SJSA1 (cell line): ENCODE data around the gene CALY. TPM values are rescaled to one million over a fixed set of nuclear protein-coding genes. Genes with fewer than 3 reads are reported as not detected.
"Not testable (repeated sequence)": the region's sequence is repeated elsewhere in the genome, so short reads cannot be mapped to it uniquely, and the experiment has no call there.

Experiments used
- DNase-seq, 2 experiments: peaks; one replicate each; pipeline ENCODE4 v3.0.0-alpha.2; 2015 to 2020; ENCODE audit warnings: low spot score in 2 of 2, low read depth in 1 of 2
- H3K27ac ChIP-seq: fragments of 250-450 bp; sonication (Bioruptor Pico); 2 replicates; pipeline ENCODE4 v1.5.1; 2020; ENCODE audit warnings: mild to moderate bottlenecking, moderate library complexity
- H3K27me3 ChIP-seq: fragments of 250-450 bp; sonication (Bioruptor Pico); replicated peaks from 2 replicates; pipeline ENCODE4 v1.5.1; 2020; ENCODE audit warnings: mild to moderate bottlenecking, moderate library complexity
- H3K36me3 ChIP-seq: fragments of 250-450 bp; sonication (Bioruptor Pico); 2 replicates; pipeline ENCODE4 v1.5.1; 2020; ENCODE audit warnings: mild to moderate bottlenecking
- H3K4me1 ChIP-seq: fragments of 250-450 bp; sonication (Bioruptor Pico); replicated peaks from 2 replicates; pipeline ENCODE4 v1.6.1; 2021; ENCODE audit warnings: mild to moderate bottlenecking
- H3K4me3 ChIP-seq: fragments of 250-450 bp; sonication (Bioruptor Pico); 2 replicates; pipeline ENCODE4 v1.5.1; 2020; ENCODE audit warnings: mild to moderate bottlenecking
- H3K9me3 ChIP-seq: fragments of 250-450 bp; sonication (Bioruptor Pico); replicated peaks from 2 replicates; pipeline ENCODE4 v1.5.1; 2020; ENCODE audit warnings: mild to moderate bottlenecking
- total RNA-seq: library from RNA; depleted of rRNA; stranded (reverse); fragments of >200 nt; shearing (Covaris generic); gene quantifications from 2 replicates; pipeline ENCODE4 v1.2.3, GENCODE V29; 2014

CALY gene
- total RNA-seq, 1 experiment from 2014 or later: not detected

DNA sequence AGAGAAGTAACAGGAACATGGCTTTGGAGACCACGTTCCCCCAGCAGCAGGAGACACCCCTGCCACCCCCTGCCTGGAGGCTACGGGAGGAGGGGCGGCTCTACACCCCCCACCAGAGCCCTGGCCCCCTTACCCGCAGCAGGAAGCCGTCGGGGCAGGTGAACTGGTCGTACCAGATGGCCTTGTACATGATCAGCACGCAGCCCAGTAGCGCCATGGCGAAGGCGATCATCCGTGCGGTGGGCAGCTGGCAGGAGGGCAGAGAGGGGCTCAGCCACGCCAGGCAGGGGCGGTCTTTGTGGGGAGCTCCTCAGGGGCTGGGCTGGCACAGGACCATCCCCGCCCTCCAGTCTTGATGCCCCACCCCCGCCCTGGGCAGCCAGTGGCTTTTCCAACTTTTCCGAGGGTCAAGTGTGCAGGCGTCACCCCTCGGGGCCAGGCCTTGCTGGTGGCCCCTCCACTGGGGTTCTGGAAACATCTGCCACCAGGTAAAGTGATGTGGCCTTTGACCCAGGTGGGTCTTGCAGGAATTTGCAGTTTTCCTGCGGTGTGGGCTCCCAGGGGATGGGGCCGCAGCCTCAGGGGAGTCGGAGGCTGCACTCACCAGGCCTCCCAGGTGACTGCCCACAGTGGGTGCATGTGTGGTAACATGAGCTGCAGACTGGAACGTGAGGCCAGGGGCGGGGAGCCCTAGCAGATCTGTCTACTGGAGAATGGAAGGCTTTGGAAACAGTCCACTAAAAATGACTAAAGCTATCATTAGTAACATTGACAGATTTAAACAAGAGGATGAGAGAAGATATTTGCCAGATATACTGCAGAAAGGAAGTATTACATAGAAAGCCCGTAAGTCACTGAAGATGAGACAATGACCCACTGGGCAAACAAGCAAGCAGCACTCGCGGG, 9.7 kb downstream of the CALY start:
- Histone ChIP-seq H3K4me3 (no peak overlapping the region), H3K9me3 (no peaks in the 10 kb centered on the region), H3K27me3 (peaks cover 55% of the 10 kb centered on the region), H3K36me3 (no peaks in the 10 kb centered on the region), H3K4me1 (peaks cover 3% of the 10 kb centered on the region; the same call in 1 of the 2 replicates), H3K27ac (no peak overlapping the region)
- DNase-seq: no peak

DNA sequence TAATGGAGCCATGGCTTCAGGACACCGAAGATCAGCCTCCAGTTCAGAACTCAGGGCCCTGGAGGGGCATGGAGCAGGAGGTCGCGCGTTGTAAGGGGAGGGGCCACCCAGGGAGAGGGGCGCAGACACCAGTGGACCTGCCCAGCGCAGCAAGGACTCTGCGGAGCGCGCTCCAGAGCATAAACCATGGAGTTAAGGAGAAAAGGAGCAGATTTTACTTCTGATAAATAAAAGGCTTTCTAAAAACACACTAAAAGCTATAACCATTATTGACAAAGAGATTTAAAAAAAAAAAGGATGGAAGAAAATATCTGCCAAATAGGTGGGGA, 10.5 kb downstream of the CALY start:
- H3K4me1 ChIP-seq: peaks cover 3% of the 10 kb centered on the region; the same call in 1 of the 2 replicates
- no peak for DNase-seq
- no peak overlapping the region for H3K27ac ChIP-seq
- no peaks in the 10 kb centered on the region for H3K36me3 ChIP-seq
- no peaks in the 10 kb centered on the region for H3K9me3 ChIP-seq
- H3K27me3 ChIP-seq: peaks cover 47% of the 10 kb centered on the region
- no peak overlapping the region for H3K4me3 ChIP-seq

DNA sequence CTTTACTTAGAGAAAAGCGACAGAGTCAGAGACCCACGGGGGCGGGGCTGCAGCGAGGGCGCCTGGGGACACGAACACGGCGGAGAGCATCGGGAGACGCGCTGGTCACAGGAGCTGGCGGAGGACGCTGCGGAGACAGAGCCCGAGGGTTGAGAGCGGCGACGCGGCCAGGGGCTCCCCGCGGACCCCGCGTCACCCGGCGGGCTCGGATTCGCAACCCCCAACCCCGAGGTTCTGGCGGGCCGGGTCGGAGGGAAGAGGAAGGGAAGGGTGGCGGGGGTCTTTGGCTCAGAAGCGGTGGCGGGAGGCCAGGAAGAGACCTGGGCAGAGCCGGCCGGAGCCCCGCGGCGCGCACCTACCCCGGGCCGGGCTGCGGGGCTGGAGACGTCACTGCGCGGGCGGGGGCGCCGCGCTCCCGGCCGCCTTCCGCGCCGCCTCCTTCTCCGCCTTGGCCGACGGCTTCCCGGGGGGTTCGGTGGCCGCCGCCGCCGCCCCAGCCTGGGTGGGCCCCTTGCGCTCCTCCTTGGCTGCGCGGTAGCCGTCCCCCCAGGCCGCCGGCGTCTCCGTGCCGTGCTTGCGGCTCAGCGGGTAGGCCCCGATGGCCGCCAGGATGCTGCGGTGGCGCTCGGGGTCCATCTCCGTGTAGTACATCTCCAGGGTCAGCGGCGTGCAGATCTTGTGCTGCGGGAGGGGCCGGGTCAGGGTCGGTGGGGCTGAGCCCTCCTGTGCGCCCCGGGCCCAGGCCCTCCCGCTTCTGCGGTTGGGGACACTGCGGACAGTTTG, 11.1 kb downstream of the CALY start:
- Histone ChIP-seq H3K27me3 (peaks cover 42% of the 10 kb centered on the region), H3K36me3 (no peaks in the 10 kb centered on the region), H3K27ac (no peak overlapping the region), H3K4me1 (peaks cover 3% of the 10 kb centered on the region; the same call in 1 of the 2 replicates), H3K9me3 (no peaks in the 10 kb centered on the region), H3K4me3 (no peak overlapping the region)
- DNase-seq: no peak

DNA sequence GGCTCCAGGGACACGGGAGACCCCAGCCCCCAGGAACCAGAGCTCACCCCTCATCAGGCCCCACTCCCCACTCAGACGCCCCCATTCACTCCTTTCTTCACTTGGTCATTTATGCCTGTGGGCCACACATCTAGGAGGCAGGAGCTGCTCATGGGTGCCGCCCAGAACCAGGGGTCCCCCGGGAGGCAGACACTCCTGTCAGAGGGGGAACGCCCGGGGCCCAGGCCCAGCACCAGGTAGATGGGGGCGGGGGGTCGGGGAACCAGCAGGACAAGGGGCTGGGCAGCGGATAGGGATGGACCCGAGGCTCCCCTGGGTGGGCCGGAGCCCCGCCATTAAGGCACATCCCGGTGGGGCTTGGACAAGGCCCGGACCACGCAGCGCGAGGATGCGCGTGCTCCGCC, 11.8 kb downstream of the CALY start:
- H3K27ac ChIP-seq: no peak overlapping the region
- H3K36me3 ChIP-seq: no peaks in the 10 kb centered on the region
- no peaks in the 10 kb centered on the region for H3K9me3 ChIP-seq
- H3K27me3 ChIP-seq: peaks cover 42% of the 10 kb centered on the region
- no peak overlapping the region for H3K4me3 ChIP-seq
- no peak for DNase-seq
- H3K4me1 ChIP-seq: peaks cover 1% of the 10 kb centered on the region; the same call in 1 of the 2 replicates

DNA sequence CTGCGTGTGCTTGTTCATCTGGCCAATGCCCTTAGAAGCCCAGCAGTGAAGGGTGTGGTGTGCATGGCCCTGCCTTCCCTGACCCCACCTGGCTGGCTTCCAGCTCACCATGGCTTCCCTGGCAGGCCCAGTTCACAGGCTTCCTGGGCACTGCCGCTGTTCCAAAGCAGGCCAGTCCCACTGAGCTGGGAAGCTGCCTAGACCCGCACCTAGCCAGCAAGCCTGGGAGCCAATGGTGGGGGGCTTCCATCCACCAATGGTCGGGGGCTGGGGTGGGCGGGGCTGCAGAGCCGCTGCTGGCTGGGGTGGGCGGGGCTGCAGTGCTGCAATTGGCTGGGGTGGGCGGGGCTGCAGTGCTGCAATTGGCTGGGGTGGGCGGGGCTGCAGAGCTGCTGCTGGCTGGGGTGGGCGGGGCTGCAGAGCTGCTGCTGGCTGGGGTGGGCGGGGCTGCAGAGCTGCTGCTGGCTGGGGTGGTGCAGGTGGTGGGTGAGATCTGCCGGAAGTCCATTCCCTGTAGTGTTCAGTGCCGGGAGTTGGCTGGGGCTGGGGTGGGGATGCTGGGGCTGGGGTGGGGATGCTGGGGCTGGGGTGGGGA, 12.4 kb downstream of the CALY start:
- no peak overlapping the region for H3K27ac ChIP-seq

DNA sequence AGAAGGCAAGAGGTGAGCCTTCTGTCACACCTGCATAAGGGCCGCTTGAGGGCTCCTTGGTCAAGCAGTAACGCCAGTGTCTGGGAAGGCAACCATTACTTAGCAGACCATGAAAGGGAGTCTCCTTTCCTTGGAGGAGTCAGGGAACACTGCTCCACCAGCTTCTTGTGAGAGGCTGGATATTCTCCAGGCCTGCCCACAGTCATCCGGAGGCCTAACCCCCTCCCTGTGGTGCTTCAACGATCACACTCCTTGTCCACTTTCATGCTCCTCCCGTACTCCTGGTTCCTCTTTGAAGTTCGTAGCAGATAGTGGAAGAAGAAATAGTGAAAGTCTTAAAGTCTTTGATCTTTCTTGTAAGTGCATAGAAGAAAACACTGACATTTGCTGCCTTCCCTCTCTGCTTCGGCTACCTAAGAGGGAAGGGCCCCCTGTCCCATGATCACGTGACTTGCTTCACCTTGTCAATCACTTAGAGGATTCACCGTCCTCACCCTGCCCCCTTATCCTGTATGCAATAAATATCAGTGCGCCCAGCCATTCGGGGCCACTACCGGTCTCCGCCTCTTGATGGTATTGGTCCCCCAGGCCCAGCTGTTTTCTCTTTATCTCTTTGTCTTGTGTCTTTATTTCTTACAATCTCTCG, 14.5 kb downstream of the CALY start:
- DNase-seq, H3K9me3 ChIP-seq, H3K27ac ChIP-seq, H3K4me1 ChIP-seq, H3K36me3 ChIP-seq, H3K4me3 ChIP-seq: not testable (repeated sequence)
- peaks cover 25% of the 10 kb centered on the region for H3K27me3 ChIP-seq

More for the DNA sequence above, 12.4 kb downstream of the CALY start:
- no peak for DNase-seq
- peaks cover 40% of the 10 kb centered on the region for H3K27me3 ChIP-seq
- H3K4me1 ChIP-seq: no peaks in the 10 kb centered on the region
- H3K9me3 ChIP-seq: no peaks in the 10 kb centered on the region
- no peak overlapping the region for H3K4me3 ChIP-seq
- no peaks in the 10 kb centered on the region for H3K36me3 ChIP-seq

DNA sequence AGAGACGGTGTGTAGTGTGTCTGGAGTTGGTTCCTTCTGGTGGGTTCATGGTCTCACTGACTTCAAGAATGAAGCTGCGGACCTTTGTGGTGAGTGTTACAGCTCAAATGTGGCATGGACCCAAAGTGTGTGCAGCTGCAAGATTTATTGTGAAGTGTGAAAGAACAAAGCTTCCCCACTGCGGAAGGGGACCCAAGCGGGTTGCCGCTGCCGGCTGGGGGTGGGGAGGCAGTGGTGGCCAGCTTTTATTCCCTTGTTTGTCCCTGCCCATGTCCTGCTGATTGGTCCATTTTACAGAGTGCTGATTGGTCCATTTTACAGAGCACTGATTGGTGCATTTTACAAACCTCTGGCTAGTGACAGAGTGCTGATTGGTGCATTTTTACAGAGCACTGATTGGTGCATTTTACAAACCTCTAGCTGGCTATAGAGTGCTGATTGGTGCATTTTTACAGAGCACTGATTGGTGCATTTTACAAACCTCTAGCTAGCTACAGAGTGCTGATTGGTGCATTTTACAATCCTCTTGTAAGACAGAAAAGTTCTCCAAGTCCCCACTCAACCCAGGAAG, 15.8 kb downstream of the CALY start:
- H3K27me3 ChIP-seq: peaks cover 12% of the 10 kb centered on the region
- H3K4me3 ChIP-seq, H3K36me3 ChIP-seq, H3K27ac ChIP-seq, H3K9me3 ChIP-seq, H3K4me1 ChIP-seq, DNase-seq: not testable (repeated sequence)

DNA sequence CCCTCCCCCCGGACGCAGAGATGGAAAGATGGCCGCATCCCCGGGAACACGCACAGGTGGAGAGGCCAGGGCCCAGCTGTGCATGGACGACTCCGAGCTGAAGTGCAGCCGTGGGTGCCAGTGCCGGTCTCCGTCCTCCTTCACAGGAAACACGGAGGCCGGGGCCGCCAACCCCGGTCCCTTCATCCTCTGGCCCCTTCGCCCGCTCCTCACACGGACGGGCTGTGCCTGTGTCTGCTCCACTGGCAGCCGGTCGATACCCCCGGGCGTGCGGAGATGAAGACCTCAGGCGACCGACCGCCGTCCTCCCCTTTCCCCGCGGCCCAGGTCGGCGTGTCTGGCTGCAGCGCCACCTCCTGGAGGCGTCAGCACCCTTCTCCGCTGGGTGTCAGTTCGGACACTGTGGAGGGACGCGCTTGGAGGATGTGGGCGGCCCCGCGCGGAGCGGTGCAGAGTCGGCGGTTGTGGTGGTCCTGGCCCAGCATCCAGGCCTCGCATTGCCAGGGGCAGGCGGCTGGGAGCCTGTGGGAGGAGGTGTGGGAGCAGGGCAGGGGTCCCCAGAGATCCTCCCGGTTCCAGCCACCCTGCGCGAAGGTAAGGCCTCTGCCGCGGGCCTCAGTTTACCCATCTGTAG, 18.1 kb downstream of the CALY start:
- Histone ChIP-seq H3K27ac (no peak overlapping the region), H3K4me3 (peak overlapping the region; percentile 23; the same call in 1 of the 2 replicates), H3K4me1 (peaks cover 5% of the 10 kb centered on the region), H3K9me3 (no peaks in the 10 kb centered on the region), H3K36me3 (no peaks in the 10 kb centered on the region; the same call in 1 of the 2 replicates), H3K27me3 (no peaks in the 10 kb centered on the region)
- DNase-seq: peak in 1 of 2 experiments; percentile 53

DNA sequence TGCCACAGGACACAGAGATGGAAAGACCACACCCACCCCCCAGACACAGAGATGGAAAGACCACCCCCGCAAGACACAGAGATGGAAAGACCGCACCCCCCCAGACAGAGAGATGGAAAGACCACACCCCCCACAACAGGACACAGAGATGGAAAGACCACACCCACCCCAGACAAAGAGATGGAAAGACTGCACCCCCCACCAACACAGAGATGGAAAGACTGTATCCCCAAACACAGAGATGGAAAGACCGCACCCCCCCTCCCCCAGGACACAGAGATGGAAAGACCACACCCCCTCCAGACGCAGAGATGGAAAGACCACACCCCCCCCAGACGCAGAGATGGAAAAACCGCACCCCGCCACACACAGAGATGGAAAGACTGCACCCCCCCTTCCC, 20.0 kb downstream of the CALY start:
- Histone ChIP-seq H3K4me3 (no peak overlapping the region), H3K9me3 (no peaks in the 10 kb centered on the region), H3K27ac (no peak overlapping the region), H3K27me3 (no peaks in the 10 kb centered on the region), H3K36me3 (peaks cover 9% of the 10 kb centered on the region), H3K4me1 (peaks cover 5% of the 10 kb centered on the region)
- no peak for DNase-seq

DNA sequence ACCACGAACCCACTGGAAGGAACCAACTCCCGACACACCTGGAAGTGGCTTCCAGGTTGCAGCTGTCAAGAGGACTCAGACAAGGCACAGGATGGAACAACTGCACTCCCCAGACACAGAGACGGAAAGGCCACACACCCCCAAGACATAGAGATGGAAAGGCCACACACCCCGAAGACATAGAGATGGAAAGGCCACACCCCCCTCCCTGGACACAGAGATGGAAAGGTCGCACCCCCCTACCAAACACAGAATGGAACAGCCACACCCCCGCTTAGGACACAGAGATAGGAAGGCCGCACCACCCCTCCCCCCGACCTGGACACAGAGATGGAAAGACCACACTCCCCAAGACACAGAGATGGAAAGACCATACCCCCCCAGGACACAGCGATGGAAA, 20.4 kb downstream of the CALY start:
- H3K9me3 ChIP-seq: no peaks in the 10 kb centered on the region
- no peaks in the 10 kb centered on the region for H3K27me3 ChIP-seq
- peaks cover 5% of the 10 kb centered on the region for H3K4me1 ChIP-seq
- peaks cover 9% of the 10 kb centered on the region for H3K36me3 ChIP-seq
- no peak for DNase-seq
- H3K4me3 ChIP-seq: no peak overlapping the region
- no peak overlapping the region for H3K27ac ChIP-seq

DNA sequence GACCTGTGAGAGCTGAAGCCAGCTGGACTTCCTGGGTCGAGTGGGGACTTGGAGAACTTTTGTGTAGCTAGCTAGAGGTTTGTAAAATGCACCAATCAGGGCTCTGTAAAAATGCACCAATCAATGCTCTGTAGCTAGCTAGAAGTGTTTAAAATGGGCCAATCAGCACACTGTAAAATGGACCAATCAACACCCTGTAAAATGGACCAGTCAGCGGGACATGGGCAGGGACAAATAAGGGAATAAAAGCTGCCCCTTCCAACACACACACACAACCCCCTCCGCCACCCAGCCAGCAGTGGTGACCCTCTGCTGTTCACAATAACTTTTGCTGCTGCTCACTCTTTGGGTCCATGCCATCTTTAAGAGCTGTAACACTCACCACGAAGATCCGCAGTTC, 20.8 kb downstream of the CALY start:
- no peak overlapping the region for H3K27ac ChIP-seq
- H3K4me3 ChIP-seq: no peak overlapping the region
- H3K36me3 ChIP-seq: peaks cover 13% of the 10 kb centered on the region
- no peak for DNase-seq
- no peaks in the 10 kb centered on the region for H3K9me3 ChIP-seq
- no peaks in the 10 kb centered on the region for H3K27me3 ChIP-seq
- peaks cover 5% of the 10 kb centered on the region for H3K4me1 ChIP-seq

DNA sequence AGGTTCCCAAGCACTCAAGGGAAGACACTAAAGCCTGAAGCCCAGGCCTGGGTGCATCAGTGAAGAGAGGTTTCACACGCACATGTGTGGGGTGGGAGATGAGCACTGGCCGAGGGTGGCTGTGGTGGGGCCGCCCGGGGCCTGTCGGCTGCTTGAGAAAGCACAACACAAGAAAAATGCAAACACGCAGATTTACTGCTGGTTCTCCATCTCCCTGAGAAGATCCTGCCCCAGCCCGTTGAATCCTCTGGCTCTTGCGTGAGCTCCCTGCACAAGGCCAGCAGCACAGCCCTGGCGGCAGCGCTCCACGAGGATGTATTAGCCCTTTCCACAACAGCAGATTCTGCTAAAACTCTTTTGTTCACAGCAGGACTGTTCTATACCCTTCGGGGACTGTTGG, 21.8 kb downstream of the CALY start:
- DNase-seq: no peak
- H3K36me3 ChIP-seq: peaks cover 21% of the 10 kb centered on the region
- no peaks in the 10 kb centered on the region for H3K27me3 ChIP-seq
- no peak overlapping the region for H3K4me3 ChIP-seq
- H3K9me3 ChIP-seq: no peaks in the 10 kb centered on the region
- H3K27ac ChIP-seq: no peak overlapping the region
- peaks cover 5% of the 10 kb centered on the region for H3K4me1 ChIP-seq

DNA sequence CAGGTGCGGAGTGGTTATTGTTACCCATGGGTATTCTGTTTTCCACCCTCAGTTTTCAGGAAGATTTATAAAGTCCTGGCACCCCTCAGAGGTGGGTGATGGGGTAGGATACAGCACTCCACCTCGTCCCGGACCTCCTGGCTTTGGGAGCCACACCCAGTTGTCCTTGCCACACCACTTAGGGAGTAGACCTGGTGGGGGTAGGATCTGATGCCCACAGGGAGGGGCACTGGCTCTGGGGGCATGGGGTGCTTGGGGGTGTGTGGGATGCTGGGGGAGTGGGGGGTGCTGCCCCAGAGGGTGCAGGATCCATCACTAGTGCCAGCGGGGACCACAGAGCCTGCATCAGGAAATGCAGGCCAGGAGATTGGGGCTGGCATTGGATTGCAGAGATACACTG, 23.5 kb downstream of the CALY start:
- no peaks in the 10 kb centered on the region for H3K9me3 ChIP-seq
- DNase-seq: no peak

More for the DNA sequence above, 23.5 kb downstream of the CALY start:
- H3K36me3 ChIP-seq: peaks cover 36% of the 10 kb centered on the region
- no peaks in the 10 kb centered on the region for H3K27me3 ChIP-seq
- H3K27ac ChIP-seq: no peak overlapping the region
- no peak overlapping the region for H3K4me3 ChIP-seq
- H3K4me1 ChIP-seq: no peaks in the 10 kb centered on the region; the same call in 1 of the 2 replicates
